Caki2 (cell line): Measurements from ENCODE around the gene TMC7. TPM values are rescaled to one million over a fixed set of nuclear protein-coding genes. Genes with fewer than 3 reads are reported as not detected.
A peak's percentile ranks its signal among the peaks of the same experiment; 100 is the strongest.
"Not testable (repeated sequence)": the region's sequence is repeated elsewhere in the genome, so short reads cannot be mapped to it uniquely, and the experiment has no call there.

Experiments used
- DNase-seq: peaks from one replicate; pipeline ENCODE4 v3.0.0-alpha.2; 2015; ENCODE audit warnings: low read depth
- in situ Hi-C: cut with HindIII; loops from 2 replicates; pipeline ENCODE4 v1.10.0; 2016; ENCODE audit warnings: low sequenced_read_pairs, low pct_unique_long_range_greater_than_20kb, mixed read lengths
- total RNA-seq: library from RNA; depleted of rRNA; stranded (reverse); fragments of >200 nt; shearing (Covaris generic); gene quantifications from 2 replicates; pipeline ENCODE4 v1.2.3, GENCODE V29; 2014; ENCODE audit warnings: low replicate concordance

The TMC7 gene
- total RNA-seq, 1 experiment from 2014 or later: 8.7 TPM

DNA sequence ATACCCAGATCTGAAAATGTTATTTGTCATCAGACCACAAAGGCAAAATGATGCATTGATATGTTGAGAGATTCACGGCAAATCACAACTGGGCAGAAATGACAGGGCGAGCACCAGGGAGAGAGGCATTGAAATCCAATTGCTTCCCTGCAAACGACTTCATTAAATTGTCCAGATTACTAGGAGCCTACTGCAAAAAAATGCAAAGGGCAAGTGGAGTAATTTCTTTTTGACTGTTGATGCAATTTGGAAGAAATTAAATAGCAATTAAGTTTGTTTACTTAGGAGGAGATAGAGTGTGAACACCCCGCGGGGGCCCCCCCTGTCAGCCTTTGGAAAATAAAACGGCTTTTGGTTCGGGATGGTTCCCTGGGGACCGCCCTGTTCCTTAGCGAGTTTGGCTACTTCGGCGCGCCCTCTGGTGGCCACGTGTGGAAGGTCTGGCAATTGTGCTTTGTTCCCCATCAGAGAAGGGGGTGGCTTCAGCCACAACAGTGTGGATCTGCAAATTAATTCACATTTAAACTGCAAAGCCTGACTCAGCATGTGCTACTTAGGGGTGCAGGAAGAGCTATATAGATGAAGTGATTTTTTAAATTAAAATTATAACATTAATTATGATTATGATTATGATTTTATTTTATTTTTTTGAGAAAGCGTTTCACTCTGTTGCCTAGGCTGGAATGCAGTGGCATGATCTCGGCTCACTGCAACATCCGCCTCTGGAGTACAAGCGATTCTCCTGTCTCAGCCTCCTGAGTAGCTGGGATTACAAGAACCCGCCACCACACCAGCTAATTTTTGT, 14.5 kb upstream of the TMC7 start:
- in situ Hi-C loops: no loop called here
- DNase-seq: peak; percentile 71

GRCh38 chr16:18969855-18970240, 13.9 kb upstream of the TMC7 start:
- in situ Hi-C loops: loop anchor here (10.0 kb wide), 1 partner anchor 165 kb away; the partner anchor contains the start of gene ARL6IP1
- DNase-seq: no peak

DNA sequence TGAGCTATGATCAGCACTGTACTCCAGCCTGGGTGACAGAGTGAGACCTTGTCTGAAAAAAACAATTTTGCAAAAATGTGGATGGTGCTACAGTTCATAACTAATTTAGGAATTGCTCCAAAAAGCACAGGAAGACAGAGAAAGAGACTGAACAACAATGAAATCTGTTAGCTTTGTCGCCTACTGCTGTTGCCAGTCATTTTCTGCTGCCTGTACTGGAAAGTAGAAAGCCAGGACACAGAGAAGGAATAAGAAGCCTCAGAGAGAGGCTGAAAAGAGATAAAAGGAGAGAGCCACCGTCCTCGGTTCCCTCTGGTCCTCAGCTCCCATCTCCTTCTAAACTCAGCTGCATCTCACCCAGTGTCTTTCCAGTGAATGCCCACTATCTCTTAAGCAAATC, 8.6 kb upstream of the TMC7 start:
- in situ Hi-C loops: loop anchor here (10.0 kb wide), 1 partner anchor 170 kb away; the partner anchor contains the start of gene ARL6IP1
- no peak for DNase-seq

GRCh38 chr16:18979936-18980335, 3.8 kb upstream of the TMC7 start:
- in situ Hi-C loops: loop anchor here (10.0 kb wide), 1 partner anchor 175 kb away; the partner anchor contains the start of gene ARL6IP1
- no peak for DNase-seq

DNA sequence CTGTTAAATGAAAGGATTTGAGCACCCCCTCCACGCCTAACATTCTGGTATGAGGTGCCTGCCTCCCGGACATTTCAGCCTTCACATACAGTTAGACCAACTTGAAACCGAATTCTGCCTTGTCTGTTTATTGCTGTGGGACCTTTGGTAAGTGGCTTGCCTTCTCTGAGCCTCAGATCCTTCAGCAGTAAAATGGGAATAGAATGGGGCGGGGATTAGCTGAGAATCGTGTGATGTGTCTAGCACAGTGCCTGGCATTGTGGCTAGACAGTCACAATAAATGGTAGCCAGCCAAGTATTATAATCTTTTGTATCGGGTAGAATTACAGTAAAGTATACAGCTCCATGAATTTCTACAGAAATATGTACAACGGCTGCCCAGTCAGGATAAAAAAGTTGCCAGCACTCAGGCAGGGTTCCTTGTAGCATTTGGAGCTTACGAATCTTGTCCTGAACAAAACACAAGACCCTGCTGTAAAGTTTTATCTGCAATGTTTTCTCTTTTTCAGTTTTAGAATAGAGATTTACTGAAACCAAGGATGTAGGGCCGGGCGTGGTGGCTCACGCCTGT, 786 bp downstream of the TMC7 start:
- DNase-seq: no peak
- in situ Hi-C loops: no loop called here

DNA sequence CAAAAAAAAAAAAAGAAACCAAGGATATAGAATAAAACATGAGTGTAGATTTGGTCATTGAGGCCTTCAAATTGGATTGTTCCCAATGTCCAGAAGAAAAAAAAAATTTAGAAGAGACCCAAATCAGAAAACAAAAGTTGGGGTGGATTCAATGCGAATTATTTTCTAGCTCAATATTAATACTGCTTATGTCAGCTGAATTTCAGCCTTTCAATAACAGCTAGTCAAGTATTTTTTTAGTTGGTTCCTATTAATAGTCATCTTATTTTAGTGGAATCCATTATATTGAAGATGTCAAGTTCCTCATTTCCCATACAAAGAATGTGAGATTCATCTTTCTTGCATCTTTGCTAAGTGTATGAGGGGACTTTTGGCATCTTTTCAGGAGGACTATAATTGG, 1.5 kb downstream of the TMC7 start:
- in situ Hi-C loops: not testable (repeated sequence)

DNA sequence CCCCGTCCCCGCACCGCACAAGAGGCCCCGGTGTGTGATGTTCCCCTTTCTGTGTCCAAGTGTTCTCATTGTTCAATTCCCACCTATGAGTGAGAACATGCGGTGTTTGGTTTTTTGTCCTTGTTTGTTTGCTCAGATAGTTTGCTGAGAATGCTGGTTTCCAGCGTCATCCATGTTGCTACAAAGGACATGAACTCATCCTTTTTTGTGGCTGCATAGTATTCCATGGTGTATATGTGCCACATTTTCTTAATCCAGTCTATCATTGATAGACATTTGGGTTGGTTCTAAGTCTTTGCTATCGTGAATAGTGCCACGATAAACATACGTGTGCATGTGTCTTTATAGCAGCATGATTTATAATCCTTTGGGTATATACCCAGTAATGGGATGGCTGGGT, 8.0 kb downstream of the TMC7 start:
- DNase-seq, in situ Hi-C loops: not testable (repeated sequence)

More for the DNA sequence above, 1.5 kb downstream of the TMC7 start:
- not testable (repeated sequence) for DNase-seq

DNA sequence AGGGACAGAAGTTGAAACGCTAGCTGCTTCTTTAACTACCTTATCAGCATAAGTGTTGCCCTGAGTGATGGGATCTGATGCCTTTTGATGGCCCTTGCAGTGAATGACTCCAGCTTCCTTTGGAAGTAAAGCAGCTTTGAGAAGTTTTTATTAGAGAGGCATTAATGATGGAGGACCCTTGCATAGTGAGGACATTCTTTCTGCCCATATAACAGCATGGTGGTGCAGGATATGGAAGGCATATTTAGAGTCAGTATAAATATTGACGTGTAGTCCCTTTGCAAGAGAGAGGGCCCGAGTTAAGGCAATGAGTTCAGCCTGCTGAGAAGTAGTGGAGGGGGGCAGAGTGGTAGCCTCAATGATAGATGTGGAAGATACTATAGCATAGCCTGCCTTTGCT, 9.8 kb downstream of the TMC7 start:
- in situ Hi-C loops: not testable (repeated sequence)

GRCh38 chr16:18994181-18994580, 10.4 kb downstream of the TMC7 start:
- in situ Hi-C loops: not testable (repeated sequence)

More for the DNA sequence above, 9.8 kb downstream of the TMC7 start:
- not testable (repeated sequence) for DNase-seq

DNA sequence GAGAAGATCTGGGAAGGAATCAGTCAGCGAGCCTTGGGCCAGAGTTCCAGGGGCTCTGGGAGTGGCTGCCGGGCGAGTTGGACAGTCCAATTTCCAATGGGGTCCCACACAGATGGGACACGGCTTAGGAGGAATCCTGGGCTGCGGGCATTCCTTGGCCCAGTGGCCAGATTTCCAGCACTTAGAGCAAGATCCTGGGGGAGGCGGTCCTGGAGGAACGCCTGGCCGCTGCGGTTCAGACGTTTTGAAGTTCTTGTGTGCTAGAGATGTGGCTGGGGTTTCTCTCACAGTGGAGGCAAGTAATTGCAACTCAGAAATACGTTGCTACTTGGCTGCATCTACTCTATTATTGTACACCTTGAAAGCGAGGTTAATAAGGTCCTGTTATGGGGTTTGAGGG, 11.7 kb downstream of the TMC7 start:
- in situ Hi-C loops, DNase-seq: not testable (repeated sequence)

More at GRCh38 chr16:18994181-18994580, 10.4 kb downstream of the TMC7 start:
- DNase-seq: not testable (repeated sequence)

DNA sequence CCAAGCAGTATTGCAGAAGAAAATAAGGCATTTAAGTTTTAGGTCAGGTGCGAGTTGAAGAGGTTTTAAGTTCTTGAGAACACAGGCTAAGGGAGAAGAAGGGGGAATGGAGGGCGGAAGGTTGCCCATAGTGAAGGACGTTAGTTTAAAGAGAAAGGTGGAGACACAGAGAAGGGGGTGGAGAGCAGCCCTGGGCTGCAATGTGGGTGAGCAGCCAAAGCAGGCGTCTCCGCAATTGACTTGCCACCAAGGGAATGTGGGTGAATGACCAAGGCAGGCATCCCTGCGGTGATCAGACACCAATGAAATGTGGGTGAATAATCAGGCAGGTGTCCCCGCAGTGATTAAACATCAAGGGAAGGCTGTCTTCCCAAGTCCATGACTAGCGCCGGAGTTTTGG, 12.8 kb downstream of the TMC7 start:
- in situ Hi-C loops: not testable (repeated sequence)

DNA sequence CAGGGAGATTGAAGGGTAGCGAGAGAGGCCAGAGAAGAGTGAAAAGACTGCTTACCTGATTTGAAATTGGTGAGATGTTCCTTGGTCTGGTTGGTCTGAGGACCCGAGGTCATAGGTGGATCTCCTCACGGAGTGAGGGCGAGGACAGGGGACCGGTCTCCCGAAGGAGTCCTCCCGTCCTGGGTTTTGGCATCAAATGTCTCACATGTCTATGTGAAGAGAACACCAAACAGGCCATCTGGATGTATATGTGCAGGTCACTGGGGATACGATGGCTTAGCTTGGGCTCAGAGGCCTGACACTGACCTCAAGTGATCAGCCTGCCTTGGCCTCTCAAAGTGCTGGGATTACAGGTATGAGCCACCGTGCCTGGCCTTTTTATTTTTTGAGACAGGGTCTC, 13.3 kb downstream of the TMC7 start:
- in situ Hi-C loops, DNase-seq: not testable (repeated sequence)

More for the DNA sequence above, 12.8 kb downstream of the TMC7 start:
- DNase-seq: not testable (repeated sequence)

- in situ Hi-C loops: no loop called here
- DNase-seq: no peak
Observed at GRCh38 chr16:18999045-18999393, 15.3 kb downstream of the TMC7 start.

DNA sequence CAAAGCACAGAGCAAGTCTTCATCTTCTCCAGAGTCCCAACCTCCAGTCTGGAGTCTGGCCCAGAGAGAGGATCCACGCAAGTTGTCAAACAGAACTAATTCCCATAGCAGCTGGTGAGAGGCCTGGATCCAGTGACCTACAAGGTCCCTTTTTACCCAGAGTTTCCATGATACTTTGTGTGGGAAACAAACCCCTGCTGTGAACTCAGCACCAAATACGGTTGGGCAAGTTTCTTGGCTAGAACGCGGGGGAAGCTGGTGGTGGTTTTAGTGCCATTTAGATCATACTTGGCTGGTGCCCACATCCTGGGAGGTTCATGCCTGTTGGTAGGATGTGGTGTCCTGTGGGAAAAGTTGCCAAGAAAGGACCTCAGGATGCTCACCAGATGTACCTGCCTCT, 18.1 kb downstream of the TMC7 start:
- in situ Hi-C loops: no loop called here
- peak; percentile 46 for DNase-seq

- DNase-seq: no peak
- in situ Hi-C loops: no loop called here
Observed at GRCh38 chr16:19003935-19004334, 20.2 kb downstream of the TMC7 start.

DNA sequence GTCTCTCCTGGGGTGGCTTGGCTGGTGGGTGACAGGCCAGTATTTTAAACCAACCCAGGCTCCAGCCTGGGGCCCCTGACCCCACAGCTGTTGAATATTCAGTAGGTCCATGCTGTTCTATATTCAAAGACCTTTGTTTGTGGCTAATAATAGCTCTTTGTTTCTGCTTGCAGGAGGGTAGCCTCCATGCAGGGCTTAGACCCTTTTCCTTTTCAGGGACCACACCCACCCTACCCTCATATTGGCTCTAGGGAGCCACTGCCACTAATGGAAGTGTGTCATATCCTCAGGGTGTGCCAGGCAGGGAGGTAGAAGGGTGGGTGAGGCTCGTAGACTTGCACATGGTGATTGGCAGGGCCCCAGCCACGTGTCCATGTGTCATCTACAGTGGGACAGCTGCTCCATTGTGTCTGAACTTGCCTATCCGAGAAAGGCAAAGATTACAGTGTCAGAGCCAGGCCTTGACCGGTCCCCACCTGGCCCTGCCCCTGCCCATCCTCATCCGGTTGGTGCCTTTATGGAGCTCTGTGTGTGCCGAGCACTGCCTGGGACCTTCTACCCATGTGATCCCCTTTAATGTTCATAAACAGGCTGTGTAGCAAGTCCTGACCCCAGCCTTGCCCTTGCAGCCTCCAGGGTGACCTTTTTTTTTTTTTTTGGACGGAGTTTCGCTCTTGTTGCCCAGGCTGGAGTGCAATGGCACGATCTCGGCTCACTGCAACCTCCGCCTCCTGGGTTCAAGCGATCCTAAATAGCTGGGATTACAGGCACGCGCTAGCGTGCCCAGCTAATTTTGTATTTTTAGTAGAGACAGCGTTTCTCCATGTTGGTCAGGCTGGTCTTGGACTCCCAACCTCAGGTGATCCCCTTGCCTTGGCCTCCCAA, 22.1 kb downstream of the TMC7 start:
- DNase-seq: peak; percentile 84
- in situ Hi-C loops: no loop called here

DNA sequence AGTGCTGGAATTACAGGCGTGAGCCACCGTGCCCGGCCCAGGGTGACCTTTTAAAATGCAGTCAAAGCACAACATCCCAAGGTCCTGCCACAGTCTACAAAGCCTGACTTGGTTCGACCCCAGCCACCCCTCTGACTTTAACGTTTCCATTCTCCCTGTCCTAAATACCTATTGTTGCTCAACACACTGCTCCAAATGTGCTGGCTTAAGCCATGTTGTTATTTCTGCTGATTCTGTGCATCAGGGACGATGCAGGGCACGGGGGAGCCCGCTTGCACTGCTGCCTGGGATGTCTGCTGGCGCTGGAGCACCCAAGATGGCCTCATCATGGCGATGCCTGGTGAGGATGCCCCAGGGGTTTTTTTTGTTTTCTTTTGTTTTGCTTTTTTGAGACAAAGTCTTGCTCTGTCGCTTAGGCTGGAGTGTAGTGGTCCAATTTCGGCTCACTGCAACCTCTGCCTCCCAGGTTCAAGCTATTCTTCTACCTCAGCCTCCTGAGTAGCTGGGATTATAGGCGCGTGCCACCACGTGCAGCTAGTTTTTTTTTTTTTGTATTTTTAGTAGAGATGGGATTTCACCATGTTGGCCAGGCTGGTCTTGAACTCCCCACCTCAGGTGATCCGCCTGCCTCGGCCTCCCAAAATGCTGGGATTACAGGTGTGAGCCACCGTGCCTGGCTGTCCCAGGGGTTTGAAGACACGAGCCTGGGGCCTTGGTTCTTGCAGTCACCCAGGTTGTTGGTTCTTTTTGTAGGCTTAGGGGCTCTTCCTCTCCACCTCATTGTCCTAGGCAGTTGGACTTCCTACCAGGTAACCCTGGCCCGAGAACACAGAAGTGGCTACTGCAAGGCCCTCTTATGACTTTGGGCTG, 22.9 kb downstream of the TMC7 start:
- in situ Hi-C loops: no loop called here
- DNase-seq: no peak
